ENCODE results near the gene TSSK3. TPM values are rescaled to one million over a fixed set of nuclear protein-coding genes. Genes with fewer than 3 reads are reported as not detected.

The TSSK3 gene
- total RNA-seq, 2 donors from 2014 or later = 0.36 TPM; not detected in 1

DNA sequence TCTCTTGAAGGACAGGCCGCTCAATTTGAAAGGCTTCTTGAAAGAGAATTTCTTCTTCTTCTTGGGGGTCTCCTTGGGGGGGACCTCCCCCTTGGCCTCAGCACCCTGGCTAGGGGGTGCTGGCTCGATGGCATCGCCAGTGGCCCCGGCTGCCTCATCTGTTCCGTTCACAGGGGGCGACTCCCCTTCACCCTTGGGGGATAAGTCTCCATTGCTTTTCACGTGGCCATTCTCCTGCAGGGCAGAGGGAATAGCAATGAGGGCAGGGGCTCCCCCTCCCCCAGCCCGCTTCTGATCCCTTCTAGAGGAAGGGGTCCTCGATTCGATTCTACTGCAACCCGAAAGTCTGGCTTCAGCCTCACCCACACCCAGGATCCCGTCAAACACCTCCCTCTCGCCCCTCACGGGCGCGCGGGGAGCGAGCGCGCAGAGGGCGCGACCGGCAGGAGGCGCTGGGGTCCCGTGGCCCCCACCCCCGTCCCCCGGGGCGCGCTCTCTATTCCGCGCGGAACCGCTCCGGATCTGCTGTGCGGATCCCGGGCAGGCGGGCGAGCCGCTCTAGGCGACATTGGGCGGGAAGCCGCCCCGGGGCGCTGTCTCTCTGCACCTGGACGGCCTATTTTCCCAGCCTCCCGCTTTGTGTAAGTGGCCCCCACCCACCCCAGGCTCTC lies 27.3 kb upstream of the TSSK3 start:
- no peaks in the 10 kb centered on the region for H3K27me3 Mint-ChIP-seq
- H3K9me3 Mint-ChIP-seq = no peaks in the 10 kb centered on the region
- ATAC-seq (peak; percentile 46 to 56), DNase-seq (ENCODE audit: low spot score) (no peak)
- H3K27ac Mint-ChIP-seq = no peak overlapping the region
- peaks cover 19% of the 10 kb centered on the region for H3K36me3 Mint-ChIP-seq
- H3K4me1 Mint-ChIP-seq (ENCODE audit: low read depth in 2 of 2) = peaks cover 36 to 48% of the 10 kb centered on the region in 2 donors
- peak overlapping the region; percentile 82 for H3K4me3 Mint-ChIP-seq

DNA sequence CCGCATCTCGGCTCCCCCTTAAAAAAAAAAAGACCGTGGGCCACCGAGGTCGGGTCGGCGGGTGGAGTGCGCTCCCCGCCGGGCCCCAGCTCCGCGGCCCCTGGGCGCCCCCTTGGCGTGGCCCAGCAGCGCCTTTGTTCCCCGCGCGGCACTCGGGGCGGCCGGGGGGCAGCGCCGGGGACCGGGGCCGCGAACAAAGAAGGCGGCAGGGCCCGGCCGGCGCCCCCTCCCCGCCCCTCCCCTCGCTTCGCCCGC lies 26.9 kb upstream of the TSSK3 start:
- H3K4me3 Mint-ChIP-seq = no peak overlapping the region
- peaks cover 36 to 46% of the 10 kb centered on the region in 2 donors for H3K4me1 Mint-ChIP-seq (ENCODE audit: low read depth in 2 of 2)
- no peaks in the 10 kb centered on the region for H3K27me3 Mint-ChIP-seq
- peaks cover 17% of the 10 kb centered on the region for H3K36me3 Mint-ChIP-seq
- ATAC-seq (peak; percentile 22 to 41), DNase-seq (ENCODE audit: low spot score) (no peak)
- no peak overlapping the region for H3K27ac Mint-ChIP-seq
- H3K9me3 Mint-ChIP-seq = no peaks in the 10 kb centered on the region

DNA sequence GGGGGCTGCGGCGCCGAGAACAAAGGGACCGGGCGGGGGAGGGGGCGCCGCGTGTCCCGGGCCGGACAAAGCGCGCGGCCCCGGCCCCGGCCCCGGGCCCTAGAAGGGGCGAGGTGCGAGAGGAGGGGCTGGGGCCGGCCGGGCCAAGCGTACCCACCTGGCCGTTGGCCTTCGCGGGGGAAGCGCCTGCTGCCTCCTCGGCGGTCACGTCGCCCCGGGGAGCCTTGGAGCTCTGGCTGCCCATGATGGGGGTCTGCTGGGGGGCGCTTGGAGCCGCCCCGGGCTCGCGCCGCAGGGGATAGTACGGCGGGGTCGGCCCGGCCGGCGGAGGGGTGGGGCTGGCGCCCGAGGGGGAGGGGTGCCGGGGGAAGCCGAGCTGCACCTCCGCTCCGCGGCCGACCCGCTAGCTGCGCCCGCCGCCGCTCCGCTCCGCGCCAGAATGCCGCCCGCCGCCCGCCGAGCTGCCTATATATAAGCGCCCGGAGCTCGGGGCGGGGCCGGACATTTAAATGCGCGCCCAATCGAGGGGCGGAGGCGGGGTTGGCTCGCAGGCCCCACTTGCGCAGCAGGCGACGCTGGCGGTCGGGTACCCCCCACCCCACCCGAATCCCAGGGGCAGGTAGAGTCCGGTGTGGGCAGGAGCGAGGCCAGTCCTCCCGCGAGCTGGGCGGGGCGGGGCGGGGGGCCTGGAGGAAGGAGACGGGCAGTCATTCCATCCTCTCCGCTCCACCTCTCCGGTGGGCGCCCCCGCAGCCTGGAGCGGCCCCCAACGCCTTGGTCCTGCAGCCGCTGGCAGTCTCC lies 26.3 kb upstream of the TSSK3 start, which contains the start of gene MARCKSL1:
MARCKSL1 (minus strand) TSS at position 444 of the 801 bp plus-strand sequence; CDS start at position 244, 200 bp downstream.
- H3K27me3 Mint-ChIP-seq = no peaks in the 10 kb centered on the region
- H3K36me3 Mint-ChIP-seq = peaks cover 13% of the 10 kb centered on the region
- ATAC-seq (peak; percentile 72 to 81), DNase-seq (ENCODE audit: low spot score) (peak; percentile 86)
- H3K27ac Mint-ChIP-seq = peak within 1 kb of the TSS in 1 of 2 donors; percentile 6
- H3K4me3 Mint-ChIP-seq = peak within 1 kb of the TSS; percentile 82
- no peaks in the 10 kb centered on the region for H3K9me3 Mint-ChIP-seq
- H3K4me1 Mint-ChIP-seq (ENCODE audit: low read depth in 2 of 2) = peaks cover 36 to 46% of the 10 kb centered on the region in 2 donors

DNA sequence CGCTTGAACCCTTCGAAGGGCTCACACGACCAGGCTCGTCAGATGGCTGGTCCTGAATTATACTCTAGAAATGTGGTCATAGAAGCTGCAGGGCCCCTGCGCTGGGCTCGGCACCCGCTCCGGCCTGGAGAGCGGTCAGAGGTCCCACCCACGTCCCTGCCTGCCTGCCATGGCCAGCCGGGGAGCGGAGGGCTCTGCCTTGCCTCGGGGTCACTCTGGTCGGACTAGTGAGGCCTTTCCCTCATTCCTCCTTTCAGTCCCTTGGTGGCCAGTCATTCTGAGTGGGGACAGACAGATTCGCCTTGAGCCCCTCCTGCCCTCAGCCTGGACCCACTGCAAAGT lies 25.8 kb upstream of the TSSK3 start:
- peak overlapping the region; percentile 71 for H3K4me3 Mint-ChIP-seq
- ATAC-seq (no peak), DNase-seq (ENCODE audit: low spot score) (no peak)
- no peaks in the 10 kb centered on the region for H3K27me3 Mint-ChIP-seq
- peaks cover 36 to 46% of the 10 kb centered on the region in 2 donors for H3K4me1 Mint-ChIP-seq (ENCODE audit: low read depth in 2 of 2)
- peak overlapping the region in 1 of 2 donors; percentile 6 for H3K27ac Mint-ChIP-seq
- H3K36me3 Mint-ChIP-seq = peaks cover 8% of the 10 kb centered on the region
- no peaks in the 10 kb centered on the region for H3K9me3 Mint-ChIP-seq

DNA sequence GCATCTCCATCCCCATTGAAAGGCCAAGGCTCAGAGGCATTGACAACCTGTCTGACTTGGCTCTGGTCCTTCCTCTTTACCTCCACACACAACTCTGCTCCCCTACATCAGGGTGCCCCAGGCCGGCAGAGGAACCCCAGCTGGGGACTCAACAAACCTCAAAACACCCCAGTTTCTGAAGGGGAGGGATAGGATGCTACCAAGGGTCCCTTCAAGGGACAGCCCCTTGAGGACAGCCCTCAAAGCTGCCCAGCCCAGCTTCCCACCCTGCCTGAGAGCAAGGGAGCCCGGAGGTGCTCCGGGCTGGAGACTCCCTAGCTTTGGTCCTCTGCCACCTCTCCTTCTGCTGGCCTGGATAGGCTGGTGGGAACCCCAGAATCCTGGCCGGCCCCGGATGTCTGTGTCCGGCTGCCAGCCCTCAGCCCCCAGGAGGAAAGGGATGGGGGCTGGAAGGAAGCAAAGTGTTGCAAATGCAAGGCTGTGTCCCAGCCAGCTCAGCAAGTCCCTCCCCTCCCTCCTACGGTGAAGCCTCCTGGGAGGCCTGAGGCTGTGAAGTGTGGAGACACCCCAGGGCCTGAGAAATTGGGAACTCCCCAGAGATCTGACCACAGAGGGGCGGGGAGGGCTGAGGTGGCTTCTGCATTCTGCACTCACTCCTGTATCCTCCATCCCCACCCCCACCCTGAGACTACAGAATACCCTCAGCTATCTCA lies 25.2 kb upstream of the TSSK3 start:
- DNase-seq (ENCODE audit: low spot score) (peak; percentile 90), ATAC-seq (peak; percentile 69 to 83)
- peaks cover 36 to 43% of the 10 kb centered on the region in 2 donors for H3K4me1 Mint-ChIP-seq (ENCODE audit: low read depth in 2 of 2)
- H3K27ac Mint-ChIP-seq = peak overlapping the region in 1 of 2 donors; percentile 6
- peak overlapping the region; percentile 71 for H3K4me3 Mint-ChIP-seq
- no peaks in the 10 kb centered on the region for H3K27me3 Mint-ChIP-seq
- no peaks in the 10 kb centered on the region for H3K9me3 Mint-ChIP-seq
- H3K36me3 Mint-ChIP-seq = peaks cover 4% of the 10 kb centered on the region

DNA sequence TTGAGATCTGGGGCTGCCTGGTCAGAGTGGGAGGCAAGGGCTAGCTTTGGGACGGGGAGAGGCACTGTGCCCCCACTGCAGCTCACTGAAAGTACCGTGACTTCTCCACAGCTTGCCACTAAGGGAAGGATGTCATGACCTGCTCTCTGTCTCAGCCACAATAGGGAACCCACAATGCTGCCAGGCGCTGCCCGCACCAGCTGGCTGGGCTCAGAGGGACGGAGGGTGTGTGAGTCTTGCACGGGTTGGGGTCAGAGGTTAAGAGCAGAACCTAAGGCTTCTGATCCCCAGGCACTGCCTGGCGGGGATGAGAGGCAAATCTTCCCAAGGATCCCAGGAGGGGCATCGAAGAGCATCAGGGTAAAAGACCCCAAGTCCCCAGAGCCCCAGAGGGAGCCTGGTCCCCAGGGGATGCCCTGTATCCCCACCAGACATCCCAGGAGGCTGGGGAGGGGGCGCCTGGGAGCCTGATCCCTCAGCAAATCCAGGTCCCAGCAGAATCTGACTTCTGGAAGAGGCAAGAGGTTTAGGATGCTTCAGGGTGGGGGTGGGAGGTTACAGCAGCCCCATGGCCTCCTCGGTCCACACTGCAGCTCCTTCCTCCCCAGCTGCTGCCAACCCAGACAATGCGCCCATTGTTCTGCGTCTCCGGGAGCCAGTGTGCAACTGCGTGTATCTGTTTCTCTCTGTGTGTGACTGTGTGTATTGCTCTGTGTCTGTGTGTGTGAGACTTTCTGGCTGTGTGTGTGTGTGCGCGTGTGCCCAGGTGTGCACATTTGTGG lies 24.3 kb upstream of the TSSK3 start:
- Mint-ChIP-seq H3K4me1 (ENCODE audit: low read depth in 2 of 2) (peaks cover 36 to 47% of the 10 kb centered on the region in 2 donors), H3K4me3 (peak overlapping the region; percentile 71), H3K36me3 (peaks cover 4% of the 10 kb centered on the region), H3K27ac (peak overlapping the region; percentile 6 to 31), H3K27me3 (no peaks in the 10 kb centered on the region), H3K9me3 (no peaks in the 10 kb centered on the region)
- ATAC-seq (peak; percentile 1 to 24), DNase-seq (ENCODE audit: low spot score) (no peak)

DNA sequence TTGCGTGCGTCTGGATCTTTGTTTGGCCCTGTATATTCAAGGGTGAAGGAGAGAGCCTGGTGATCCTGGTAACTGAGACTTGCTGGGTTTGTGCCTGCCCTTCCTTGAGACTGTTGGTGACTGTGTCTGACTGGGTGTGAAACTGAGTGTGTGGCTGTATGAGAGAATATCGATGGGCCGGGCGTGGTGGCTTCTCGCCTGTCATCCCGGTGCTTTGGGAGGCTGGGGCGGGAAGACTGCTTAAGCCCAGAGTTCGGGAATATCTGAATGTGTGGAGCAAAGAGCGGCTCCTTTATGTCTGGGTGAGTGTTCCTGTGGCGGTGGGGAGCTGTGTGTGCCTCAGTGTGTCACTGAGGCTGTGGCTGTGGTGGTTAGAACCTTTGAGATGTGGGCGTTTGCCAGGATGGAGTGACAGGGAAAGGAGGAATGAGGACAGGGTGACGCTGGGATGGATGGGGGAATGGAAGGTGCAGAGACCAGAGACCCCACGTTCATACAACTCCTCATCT lies 23.6 kb upstream of the TSSK3 start:
- DNase-seq (ENCODE audit: low spot score) (no peak), ATAC-seq (no peak)
- Mint-ChIP-seq H3K4me3 (no peak overlapping the region), H3K4me1 (ENCODE audit: low read depth in 2 of 2) (peaks cover 36 to 43% of the 10 kb centered on the region in 2 donors), H3K36me3 (no peaks in the 10 kb centered on the region), H3K27ac (peak overlapping the region; percentile 6 to 21), H3K9me3 (no peaks in the 10 kb centered on the region), H3K27me3 (no peaks in the 10 kb centered on the region)

DNA sequence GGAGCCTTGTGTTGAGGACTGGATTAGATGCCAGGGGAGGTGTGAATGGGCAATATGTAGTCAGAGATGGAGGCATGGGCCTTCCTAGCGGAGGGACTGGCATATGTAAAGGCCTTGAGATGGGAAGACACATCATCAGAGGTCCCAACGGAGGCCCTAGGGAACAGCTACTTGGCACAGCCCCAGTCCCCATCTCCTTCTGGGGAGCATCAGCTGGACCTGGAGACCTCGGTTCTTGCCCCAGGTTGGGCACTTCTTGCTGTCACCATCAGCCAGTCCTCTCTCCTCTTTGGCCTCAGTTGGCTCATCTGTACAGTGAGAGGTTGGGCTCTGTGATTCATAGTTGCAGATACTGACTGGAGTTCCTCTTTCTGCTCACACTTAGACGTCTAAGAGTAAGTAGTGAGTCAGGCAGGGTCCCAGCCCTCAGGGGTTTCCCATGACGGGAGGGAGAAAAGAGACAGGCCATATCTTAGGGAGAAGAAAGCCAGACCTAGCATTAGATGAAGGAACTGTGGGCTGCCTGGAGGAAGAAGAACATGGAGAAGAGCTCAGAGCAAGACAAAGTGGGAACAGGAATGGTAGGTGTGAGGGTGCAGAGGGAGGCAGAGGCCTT lies 22.9 kb upstream of the TSSK3 start:
- peak in 1 of 2 donors; percentile 41 for ATAC-seq

DNA sequence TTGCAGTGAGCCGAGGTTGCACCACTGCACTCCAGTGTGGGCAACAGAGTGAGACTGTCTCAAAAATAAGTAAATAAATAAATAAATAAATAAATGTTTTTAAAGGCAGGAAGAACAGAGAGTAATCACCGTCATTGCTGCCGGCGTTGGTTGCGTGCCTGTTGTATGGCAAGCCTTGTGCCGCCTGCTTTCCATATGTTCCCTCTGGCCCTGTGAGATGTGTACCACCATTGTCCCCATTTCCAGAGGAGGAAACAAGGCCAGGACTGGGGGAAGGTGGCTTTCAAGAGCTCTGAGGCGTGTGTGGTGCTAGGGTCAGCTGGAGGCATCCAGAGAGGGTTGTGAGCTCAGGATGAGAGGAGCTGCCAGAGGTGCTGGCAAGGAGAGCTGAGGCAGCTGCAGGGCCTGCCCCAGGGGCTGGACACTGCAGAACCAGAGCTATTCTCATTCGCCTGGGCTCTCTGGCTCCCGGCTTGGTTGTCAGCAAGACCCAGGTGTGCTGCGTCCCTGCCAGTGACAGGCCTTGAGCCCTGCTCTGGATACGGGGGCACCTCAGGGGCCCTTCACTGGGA lies 21.1 kb upstream of the TSSK3 start:
- H3K4me1 Mint-ChIP-seq (ENCODE audit: low read depth in 2 of 2) = peaks cover 30 to 32% of the 10 kb centered on the region in 2 donors
- no peak overlapping the region for H3K27ac Mint-ChIP-seq
- no peak overlapping the region for H3K4me3 Mint-ChIP-seq
- H3K9me3 Mint-ChIP-seq = no peaks in the 10 kb centered on the region
- no peaks in the 10 kb centered on the region for H3K36me3 Mint-ChIP-seq
- ATAC-seq = no peak
- no peak for DNase-seq (ENCODE audit: low spot score)
- no peaks in the 10 kb centered on the region for H3K27me3 Mint-ChIP-seq

More for the DNA sequence above, 22.9 kb upstream of the TSSK3 start:
- peak overlapping the region; percentile 34 for H3K4me3 Mint-ChIP-seq
- H3K27me3 Mint-ChIP-seq = no peaks in the 10 kb centered on the region
- H3K36me3 Mint-ChIP-seq = no peaks in the 10 kb centered on the region
- peak overlapping the region in 1 of 2 donors; percentile 15 for H3K27ac Mint-ChIP-seq
- H3K9me3 Mint-ChIP-seq = no peaks in the 10 kb centered on the region
- no peak for DNase-seq (ENCODE audit: low spot score)
- H3K4me1 Mint-ChIP-seq (ENCODE audit: low read depth in 2 of 2) = peaks cover 36 to 37% of the 10 kb centered on the region in 2 donors

DNA sequence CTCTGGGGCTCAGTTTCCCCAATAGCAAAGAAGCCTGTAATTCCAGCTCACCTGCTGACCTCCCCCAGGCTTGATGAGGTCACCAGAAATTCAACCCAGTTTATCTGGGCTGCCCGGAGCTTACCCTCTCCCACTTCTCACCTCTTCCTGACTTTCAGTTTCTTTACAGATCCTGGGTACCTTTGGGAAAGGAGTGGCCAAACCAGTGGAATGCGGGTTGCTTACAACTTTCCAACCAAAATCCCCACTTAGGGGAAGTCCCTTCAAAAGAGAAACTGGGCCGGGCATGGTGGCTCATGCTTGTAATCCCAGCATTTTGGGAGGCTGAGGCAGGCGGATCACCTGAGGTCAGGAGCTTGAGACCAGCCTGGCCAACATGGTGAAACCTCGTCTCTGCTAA lies 20.4 kb upstream of the TSSK3 start:
- no peak overlapping the region for H3K27ac Mint-ChIP-seq
- H3K27me3 Mint-ChIP-seq = peaks cover 0 to 3% of the 10 kb centered on the region in 2 donors
- H3K4me1 Mint-ChIP-seq (ENCODE audit: low read depth in 2 of 2) = peaks cover 26 to 29% of the 10 kb centered on the region in 2 donors
- no peaks in the 10 kb centered on the region for H3K9me3 Mint-ChIP-seq
- no peak overlapping the region for H3K4me3 Mint-ChIP-seq
- ATAC-seq (no peak), DNase-seq (ENCODE audit: low spot score) (no peak)
- no peaks in the 10 kb centered on the region for H3K36me3 Mint-ChIP-seq

DNA sequence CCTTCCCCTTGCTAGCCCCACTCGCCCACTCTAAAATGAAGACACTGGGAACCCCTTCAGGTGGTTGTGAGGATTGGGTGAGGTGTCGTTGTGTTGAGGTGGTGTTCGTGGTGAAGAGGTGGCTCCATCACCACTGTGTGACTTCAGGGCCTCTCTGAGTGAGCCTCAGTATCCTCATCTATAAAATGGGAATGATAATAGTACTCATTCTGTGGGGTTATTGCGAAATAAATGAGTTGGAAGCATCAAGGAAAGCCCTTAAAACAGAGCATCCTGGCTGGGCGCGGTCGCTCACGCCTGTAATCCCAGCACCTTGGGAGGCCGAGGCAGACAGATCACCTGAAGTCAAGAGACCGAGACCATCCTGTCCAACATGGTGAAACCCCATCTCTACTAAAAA lies 19.6 kb upstream of the TSSK3 start:
- DNase-seq (ENCODE audit: low spot score) (no peak), ATAC-seq (no peak)
- H3K27ac Mint-ChIP-seq = no peak overlapping the region
- H3K9me3 Mint-ChIP-seq = no peaks in the 10 kb centered on the region
- peaks cover 21 to 23% of the 10 kb centered on the region in 2 donors for H3K4me1 Mint-ChIP-seq (ENCODE audit: low read depth in 2 of 2)
- H3K4me3 Mint-ChIP-seq = no peak overlapping the region
- no peaks in the 10 kb centered on the region for H3K36me3 Mint-ChIP-seq
- H3K27me3 Mint-ChIP-seq = peaks cover 0 to 3% of the 10 kb centered on the region in 2 donors

DNA sequence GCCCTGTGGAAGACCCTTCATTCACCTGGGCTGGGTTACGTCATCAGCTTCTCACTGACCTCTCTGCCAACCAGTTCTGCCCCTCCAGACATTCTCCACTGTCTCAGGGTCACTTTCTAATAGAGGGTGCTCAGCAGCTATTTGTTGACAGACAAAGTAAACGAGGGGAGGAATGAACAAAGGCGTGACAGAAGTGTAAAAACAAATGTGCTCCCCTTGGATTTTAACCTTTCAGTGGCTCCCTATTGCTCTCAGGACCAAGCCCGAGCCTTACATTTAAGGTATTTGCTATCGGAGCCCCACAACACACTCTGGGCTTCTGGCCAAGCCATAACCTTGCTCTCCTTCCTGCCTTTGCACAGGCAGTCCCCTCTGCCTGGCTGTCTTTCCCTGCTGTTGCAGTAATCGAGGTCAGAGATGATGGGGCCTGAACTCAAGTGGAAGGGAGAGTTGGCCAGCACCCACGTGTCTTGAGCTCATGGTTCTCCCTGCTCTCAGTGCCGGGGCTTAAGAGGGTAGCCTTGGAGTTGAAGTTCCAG lies 17.0 kb upstream of the TSSK3 start:
- DNase-seq (ENCODE audit: low spot score) (no peak), ATAC-seq (no peak)
- Mint-ChIP-seq H3K4me3 (no peak overlapping the region), H3K27me3 (peaks cover 0 to 3% of the 10 kb centered on the region in 2 donors), H3K36me3 (no peaks in the 10 kb centered on the region), H3K27ac (peak overlapping the region in 1 of 2 donors; percentile 59), H3K9me3 (no peaks in the 10 kb centered on the region), H3K4me1 (ENCODE audit: low read depth in 2 of 2) (peaks cover 9 to 20% of the 10 kb centered on the region in 2 donors)

Measured in natural killer cell treated with Interleukin-12 subunit alpha and Interleukin-12 subunit beta and Interleukin-15 and Interleukin-18, amount 100 ng/mL, for 72 hours (primary cell).